Measurements from ENCODE around the gene MAN1C1. TPM values are rescaled to one million over a fixed set of nuclear protein-coding genes. Genes with fewer than 3 reads are reported as not detected.
A peak's percentile ranks its signal among the peaks of the same experiment; 100 is the strongest.
"Not testable (repeated sequence)": the region's sequence is repeated elsewhere in the genome, so short reads cannot be mapped to it uniquely, and the experiment has no call there.

MAN1C1 gene
- total RNA-seq, 2 experiments from 2014 or later, result 28.9 to 31.1 TPM

GRCh38 chr1:25661043-25661815 lies 44.6 kb downstream of the MAN1C1 start:
- no peaks in the 10 kb centered on the region for H3K9me3 Mint-ChIP-seq
- POLR2A ChIA-PET, result no interaction called here
- CTCF ChIA-PET, result no interaction called here
- peaks cover 22% of the 10 kb centered on the region for H3K4me1 Mint-ChIP-seq
- no peak for DNase-seq
- no peak overlapping the region for H3K4me3 Mint-ChIP-seq
- H3K27me3 Mint-ChIP-seq, result no peaks in the 10 kb centered on the region
- H3K27ac Mint-ChIP-seq, result no peak overlapping the region
- H3K36me3 Mint-ChIP-seq (ENCODE audit: low read depth), result peaks cover 13% of the 10 kb centered on the region

GRCh38 chr1:25662061-25662460 lies 45.5 kb downstream of the MAN1C1 start:
- Mint-ChIP-seq H3K4me3 (no peak overlapping the region), H3K36me3 (ENCODE audit: low read depth) (peaks cover 15% of the 10 kb centered on the region), H3K4me1 (peaks cover 26% of the 10 kb centered on the region), H3K27me3 (peaks cover 2% of the 10 kb centered on the region), H3K9me3 (no peaks in the 10 kb centered on the region), H3K27ac (no peak overlapping the region)
- POLR2A ChIA-PET, result no interaction called here
- no peak for DNase-seq
- CTCF ChIA-PET, result no interaction called here

DNA sequence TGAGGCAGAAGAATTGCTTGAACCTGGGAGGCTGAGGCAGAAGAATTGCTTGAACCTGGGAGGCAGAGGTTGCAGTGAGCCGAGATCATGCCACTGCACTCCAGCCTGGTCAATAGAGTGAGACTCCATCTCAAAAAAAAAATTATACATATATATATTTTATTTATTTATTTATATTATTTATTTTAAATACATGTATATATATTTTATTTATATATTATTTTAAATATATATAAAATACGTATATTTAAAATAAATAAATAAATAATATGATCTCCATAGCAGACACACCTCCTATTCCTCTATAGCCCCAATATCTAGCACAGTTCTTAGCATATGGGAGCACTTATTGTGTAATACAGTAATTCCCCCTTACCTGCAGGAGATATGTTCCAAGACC lies 46.4 kb downstream of the MAN1C1 start:
- H3K36me3 Mint-ChIP-seq (ENCODE audit: low read depth), result peaks cover 15% of the 10 kb centered on the region
- H3K27ac Mint-ChIP-seq, H3K27me3 Mint-ChIP-seq, DNase-seq, H3K9me3 Mint-ChIP-seq, H3K4me3 Mint-ChIP-seq, POLR2A ChIA-PET, CTCF ChIA-PET: not testable (repeated sequence)
- H3K4me1 Mint-ChIP-seq, result peaks cover 27% of the 10 kb centered on the region

DNA sequence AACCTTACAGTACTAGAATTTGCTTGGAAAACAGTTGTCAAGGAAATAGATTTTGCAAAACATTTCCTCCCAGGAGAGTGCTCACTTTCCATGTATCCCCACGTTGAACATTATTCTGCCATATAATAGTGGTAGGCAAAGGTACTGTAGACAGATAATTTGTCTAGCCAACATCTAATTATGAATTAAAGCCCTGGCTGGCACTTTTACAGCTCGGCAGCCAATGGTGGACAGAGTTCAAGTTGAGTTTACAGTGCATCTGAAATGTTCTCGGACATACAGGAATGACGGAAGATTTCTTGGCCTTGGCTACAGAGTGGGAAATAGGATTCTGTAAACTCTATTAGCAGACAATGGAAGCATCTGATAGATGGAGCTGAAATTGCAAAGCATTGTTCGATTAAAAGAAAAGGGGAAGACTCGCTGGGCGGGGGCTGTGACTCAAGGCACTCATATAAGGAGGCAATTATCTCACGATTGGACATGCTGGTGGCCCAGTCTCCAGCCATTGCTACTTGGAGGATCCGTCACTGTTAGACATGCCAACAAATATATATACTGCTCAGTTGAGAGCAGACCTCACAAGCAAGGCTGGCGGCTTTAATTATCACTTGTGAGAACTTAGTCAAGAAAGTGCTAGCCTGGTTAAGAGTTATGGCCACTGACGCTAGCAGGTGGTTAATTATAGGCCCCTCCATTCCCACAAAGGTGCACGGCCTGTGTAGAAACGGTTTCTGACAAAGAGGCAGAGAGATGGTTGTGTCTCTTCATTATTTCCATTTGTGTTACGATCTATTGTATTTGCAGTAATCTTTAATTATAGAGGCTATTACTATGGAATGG lies 48.0 kb downstream of the MAN1C1 start:
- Mint-ChIP-seq H3K27me3 (peaks cover 2% of the 10 kb centered on the region), H3K4me1 (peaks cover 38% of the 10 kb centered on the region), H3K9me3 (no peaks in the 10 kb centered on the region), H3K27ac (no peak overlapping the region), H3K36me3 (ENCODE audit: low read depth) (peaks cover 11% of the 10 kb centered on the region), H3K4me3 (no peak overlapping the region)
- ChIA-PET CTCF (interaction anchor here (0.6 to 1.6 kb wide), 3 partner anchors 22 to 412 kb away, joined by 3 to 5 read pairs (median 4); no protein-coding TSS in a partner anchor), POLR2A (no interaction called here)
- DNase-seq, result no peak

- peaks cover under 1% of the 10 kb centered on the region for H3K9me3 Mint-ChIP-seq
- peaks cover 46% of the 10 kb centered on the region for H3K4me1 Mint-ChIP-seq
- CTCF ChIA-PET, result interaction anchor here (0.7 to 1.6 kb wide), 4 partner anchors 10 to 47 kb away, joined by 3 to 6 read pairs (median 4); no protein-coding TSS in a partner anchor
- no peak overlapping the region for H3K27ac Mint-ChIP-seq
- H3K36me3 Mint-ChIP-seq (ENCODE audit: low read depth), result peaks cover 24% of the 10 kb centered on the region
- no peak overlapping the region for H3K4me3 Mint-ChIP-seq
- no peak for DNase-seq
- POLR2A ChIA-PET, result no interaction called here
- H3K27me3 Mint-ChIP-seq, result peaks cover 6% of the 10 kb centered on the region
Measured at GRCh38 chr1:25666460-25666859, 49.9 kb downstream of the MAN1C1 start.

DNA sequence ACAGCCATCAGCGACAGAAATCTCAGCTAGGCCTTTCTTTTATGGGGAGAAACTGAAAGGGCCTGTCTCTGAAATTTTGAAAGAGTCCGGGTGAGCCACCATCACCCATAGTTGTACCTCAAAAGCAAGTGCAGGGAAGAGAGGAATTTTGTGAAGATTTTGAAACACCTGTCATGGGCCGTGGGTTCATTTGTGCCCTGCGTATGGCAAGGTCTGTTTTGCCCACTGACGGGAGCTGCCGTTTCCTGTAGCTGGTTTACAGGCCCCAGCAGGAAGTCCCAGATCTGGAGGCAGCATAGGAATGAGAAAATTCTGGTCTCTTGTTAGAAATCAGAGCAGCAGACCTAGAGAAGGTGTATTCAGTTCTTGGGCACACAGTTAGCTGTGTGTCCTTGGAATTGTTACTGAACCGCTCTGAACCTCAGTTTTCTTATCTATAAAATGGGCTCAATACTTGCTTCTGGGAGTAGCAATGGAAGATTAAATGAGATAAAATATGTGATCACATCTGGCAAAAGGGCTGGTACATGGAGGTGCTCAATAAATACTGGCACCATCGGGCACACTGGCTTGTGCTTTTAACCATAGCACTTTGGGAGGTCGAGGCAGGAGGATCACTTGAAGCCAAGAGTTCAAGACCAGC lies 52.5 kb downstream of the MAN1C1 start:
- no peak for DNase-seq
- POLR2A ChIA-PET, result no interaction called here
- peak overlapping the region; percentile 67 for H3K27ac Mint-ChIP-seq

DNA sequence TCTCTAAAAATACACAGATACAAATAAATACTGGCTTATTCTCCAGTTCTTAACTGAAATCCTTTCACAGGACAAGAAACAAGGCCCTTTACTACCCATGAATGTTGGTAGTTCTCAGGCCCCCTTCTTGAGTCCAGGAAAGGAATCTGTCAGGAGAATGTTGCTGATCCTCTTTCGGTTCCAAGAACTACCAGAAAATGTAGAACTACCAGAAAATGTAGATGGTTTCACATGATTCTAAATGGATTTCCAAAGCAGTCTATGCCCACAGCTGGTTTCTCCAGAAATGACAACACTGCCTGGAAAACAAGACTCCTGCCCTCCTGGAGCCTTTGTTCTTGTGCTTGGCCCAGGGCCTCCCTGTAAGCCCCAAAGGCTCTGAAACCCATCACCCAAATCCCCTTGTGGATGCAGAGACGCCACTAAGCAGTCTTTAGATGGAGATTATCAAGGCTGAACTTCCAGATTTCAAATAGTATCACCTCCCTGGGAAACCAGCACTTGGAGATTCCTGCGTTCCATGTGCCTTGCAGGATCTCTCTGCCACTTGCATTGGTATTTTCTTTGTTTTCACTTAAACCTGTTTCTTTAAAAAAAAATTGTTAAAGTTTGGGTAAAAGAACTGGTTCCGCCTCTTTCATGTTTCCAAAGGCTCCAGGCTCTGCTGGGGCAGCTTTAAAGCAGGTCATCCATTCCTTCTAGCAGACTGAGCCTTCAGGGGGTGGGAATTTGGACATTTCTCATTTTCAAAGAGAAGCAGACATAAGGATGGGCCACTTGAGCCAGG lies 53.4 kb downstream of the MAN1C1 start:
- ChIA-PET CTCF (interaction anchor here (0.7 to 1.6 kb wide), 3 partner anchors 13 to 51 kb away, joined by 3 to 4 read pairs (median 4); no protein-coding TSS in a partner anchor), POLR2A (no interaction called here)
- Mint-ChIP-seq H3K9me3 (peaks cover 9% of the 10 kb centered on the region), H3K36me3 (ENCODE audit: low read depth) (peaks cover 52% of the 10 kb centered on the region), H3K27ac (no peak overlapping the region), H3K4me1 (peaks cover 75% of the 10 kb centered on the region), H3K4me3 (no peak overlapping the region), H3K27me3 (peaks cover 28% of the 10 kb centered on the region)
- no peak for DNase-seq

More for the DNA sequence above, 52.5 kb downstream of the MAN1C1 start:
- H3K36me3 Mint-ChIP-seq (ENCODE audit: low read depth), result peaks cover 42% of the 10 kb centered on the region
- no peak overlapping the region for H3K4me3 Mint-ChIP-seq
- peaks cover 66% of the 10 kb centered on the region for H3K4me1 Mint-ChIP-seq
- H3K9me3 Mint-ChIP-seq, result peaks cover 9% of the 10 kb centered on the region
- peaks cover 18% of the 10 kb centered on the region for H3K27me3 Mint-ChIP-seq
- CTCF ChIA-PET, result interaction anchor here (1.0 to 1.6 kb wide), 4 partner anchors 12 to 51 kb away, joined by 3 to 4 read pairs (median 4); no protein-coding TSS in a partner anchor

GRCh38 chr1:25671929-25672328 lies 55.3 kb downstream of the MAN1C1 start:
- Mint-ChIP-seq H3K4me3 (no peak overlapping the region), H3K27me3 (peaks cover 29% of the 10 kb centered on the region), H3K9me3 (peaks cover 9% of the 10 kb centered on the region), H3K36me3 (ENCODE audit: low read depth) (peaks cover 46% of the 10 kb centered on the region), H3K27ac (no peak overlapping the region), H3K4me1 (peaks cover 81% of the 10 kb centered on the region)
- CTCF ChIA-PET, result no interaction called here
- no peak for DNase-seq
- POLR2A ChIA-PET, result no interaction called here

DNA sequence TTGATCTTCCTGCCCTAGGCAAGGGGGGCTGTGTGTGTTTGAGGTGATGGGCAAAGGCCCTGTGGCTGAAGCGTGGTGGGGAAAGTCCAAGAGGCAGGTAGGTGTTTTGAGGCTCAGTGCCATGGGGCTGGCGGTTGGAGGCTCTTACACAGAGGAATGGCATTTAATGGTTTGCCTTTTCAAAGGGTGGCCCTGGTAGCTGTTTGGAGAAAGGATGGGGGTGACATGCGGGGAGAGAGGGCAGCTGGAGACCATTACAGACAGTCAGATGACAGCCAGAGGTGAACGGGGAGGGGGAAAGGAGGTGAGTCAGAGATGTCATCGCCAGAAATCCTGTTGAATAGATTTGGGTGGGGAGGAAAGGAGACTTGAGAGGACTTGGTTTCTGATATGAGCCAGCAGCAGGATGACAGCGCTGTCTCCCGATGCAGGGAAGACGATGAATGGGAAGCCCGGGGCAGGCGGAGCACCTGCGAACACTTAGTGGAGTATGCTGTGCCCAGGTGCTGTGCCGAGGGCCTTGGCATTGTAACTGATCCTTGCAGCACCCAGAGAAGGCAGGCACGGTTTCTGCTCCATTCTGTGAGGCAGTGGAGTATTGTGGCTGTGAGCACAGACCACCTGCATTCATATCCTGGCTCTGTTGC lies 56.3 kb downstream of the MAN1C1 start:
- peaks cover 9% of the 10 kb centered on the region for H3K9me3 Mint-ChIP-seq
- ChIA-PET POLR2A (no interaction called here), CTCF (no interaction called here)
- H3K4me3 Mint-ChIP-seq, result no peak overlapping the region
- peaks cover 51% of the 10 kb centered on the region for H3K36me3 Mint-ChIP-seq (ENCODE audit: low read depth)
- H3K27me3 Mint-ChIP-seq, result peaks cover 36% of the 10 kb centered on the region
- no peak for DNase-seq
- no peak overlapping the region for H3K27ac Mint-ChIP-seq
- H3K4me1 Mint-ChIP-seq, result peaks cover 85% of the 10 kb centered on the region

DNA sequence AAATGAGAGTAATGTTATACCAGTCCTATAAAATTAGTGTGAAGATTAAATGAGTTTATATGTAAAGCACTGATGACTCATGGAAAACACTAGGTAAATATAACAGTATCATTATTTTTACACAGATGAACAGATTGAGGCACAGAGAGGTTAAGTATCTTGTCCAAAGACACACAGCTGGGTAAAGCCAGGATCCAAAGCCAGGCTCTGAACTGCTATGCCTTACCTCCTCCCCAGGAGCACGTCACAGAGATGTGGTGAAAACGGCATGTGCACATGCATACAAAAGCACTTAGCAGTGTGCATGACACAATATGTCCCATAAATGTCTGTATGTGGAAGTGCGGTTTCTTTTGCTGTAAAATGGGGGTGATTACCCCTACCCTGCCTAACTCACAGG lies 56.9 kb downstream of the MAN1C1 start:
- H3K4me1 Mint-ChIP-seq, result peaks cover 87% of the 10 kb centered on the region
- peaks cover 36% of the 10 kb centered on the region for H3K27me3 Mint-ChIP-seq
- H3K36me3 Mint-ChIP-seq (ENCODE audit: low read depth), result peaks cover 55% of the 10 kb centered on the region
- DNase-seq, result no peak
- CTCF ChIA-PET, result no interaction called here
- POLR2A ChIA-PET, result no interaction called here
- no peak overlapping the region for H3K27ac Mint-ChIP-seq
- H3K9me3 Mint-ChIP-seq, result peaks cover 9% of the 10 kb centered on the region
- no peak overlapping the region for H3K4me3 Mint-ChIP-seq

- H3K36me3 Mint-ChIP-seq (ENCODE audit: low read depth), result peaks cover 61% of the 10 kb centered on the region
- H3K9me3 Mint-ChIP-seq, result peaks cover 9% of the 10 kb centered on the region
- no peak overlapping the region for H3K27ac Mint-ChIP-seq
- peaks cover 87% of the 10 kb centered on the region for H3K4me1 Mint-ChIP-seq
- no peak for DNase-seq
- ChIA-PET CTCF (interaction anchor here (1.4 kb wide), 1 partner anchor 17 kb away, joined by 3 read pairs; no protein-coding TSS in a partner anchor), POLR2A (interaction anchor here (0.7 kb wide), 1 partner anchor 65 kb away, joined by 3 read pairs; no protein-coding TSS in a partner anchor)
- peaks cover 41% of the 10 kb centered on the region for H3K27me3 Mint-ChIP-seq
- H3K4me3 Mint-ChIP-seq, result no peak overlapping the region
Measured at GRCh38 chr1:25673962-25674806, 57.6 kb downstream of the MAN1C1 start.

Data from activated CD4-positive, alpha-beta T cell treated with anti-CD3 and anti-CD28 coated beads, Interleukin-2, amount 10 ng/mL, durations not matched to agents 7 days and 5 days (primary cell).